ENCODE data around the gene SNED1.

Gene SNED1

GRCh38 chr2:240986787-240987411 is 11.5 kb upstream of the SNED1 start:
- Histone ChIP-seq H3K4me3 (replicated peaks; ENCODE audit: insufficient read depth, low read length) (no peak overlapping the region), H3K27me3 (ENCODE audit: insufficient read depth, poor library complexity, severe bottlenecking) (peaks cover 4% of the 10 kb centered on the region), H3K27ac (replicated peaks) (no peak overlapping the region)
- no peak for DNase-seq (ENCODE audit: low read depth in 1 of 2, low spot score in 1 of 2)
- TF ChIP-seq CTCF (IDR thresholded peaks at IDR 0.05; ENCODE audit: insufficient read depth, low read length) (no peak), POLR2AphosphoS5 (IDR thresholded peaks at IDR 0.05; ENCODE audit: low read depth) (no peak), SPI1 (IDR thresholded peaks at IDR 0.05; ENCODE audit: borderline replicate concordance, low read depth) (no peak), GABPA (IDR thresholded peaks at IDR 0.05; ENCODE audit: low read depth) (no peak), REST (IDR thresholded peaks at IDR 0.05; ENCODE audit: insufficient replicate concordance, low read depth) (no peak)

- no peak overlapping the region for H3K4me3 ChIP-seq (replicated peaks; ENCODE audit: insufficient read depth, low read length)
- TF ChIP-seq GABPA (IDR thresholded peaks at IDR 0.05; ENCODE audit: low read depth) (no peak), REST (IDR thresholded peaks at IDR 0.05; ENCODE audit: insufficient replicate concordance, low read depth) (no peak), SPI1 (IDR thresholded peaks at IDR 0.05; ENCODE audit: borderline replicate concordance, low read depth) (no peak), POLR2AphosphoS5 (IDR thresholded peaks at IDR 0.05; ENCODE audit: low read depth) (no peak), CTCF (IDR thresholded peaks at IDR 0.05; ENCODE audit: insufficient read depth, low read length) (no peak)
- no peak for DNase-seq (ENCODE audit: low read depth in 1 of 2, low spot score in 1 of 2)
- H3K27ac ChIP-seq (replicated peaks), result no peak overlapping the region
- peaks cover 4% of the 10 kb centered on the region for H3K27me3 ChIP-seq (ENCODE audit: insufficient read depth, poor library complexity, severe bottlenecking)
Observed at GRCh38 chr2:240987588-240987987, 10.8 kb upstream of the SNED1 start.

- no peak for DNase-seq (ENCODE audit: low read depth in 1 of 2, low spot score in 1 of 2)
- no peak for TF ChIP-seq POLR2AphosphoS5 (IDR thresholded peaks at IDR 0.05; ENCODE audit: low read depth)
- no peak for TF ChIP-seq REST (IDR thresholded peaks at IDR 0.05; ENCODE audit: insufficient replicate concordance, low read depth)
- no peak for TF ChIP-seq SPI1 (IDR thresholded peaks at IDR 0.05; ENCODE audit: borderline replicate concordance, low read depth)
- no peak for TF ChIP-seq GABPA (IDR thresholded peaks at IDR 0.05; ENCODE audit: low read depth)
- TF ChIP-seq CTCF (IDR thresholded peaks at IDR 0.05; ENCODE audit: insufficient read depth, low read length), result no peak
- H3K27ac ChIP-seq (replicated peaks), result no peak overlapping the region
Observed at GRCh38 chr2:240988146-240988545, 10.3 kb upstream of the SNED1 start.

More at GRCh38 chr2:240988146-240988545, 10.3 kb upstream of the SNED1 start:
- peaks cover under 1% of the 10 kb centered on the region for H3K27me3 ChIP-seq (ENCODE audit: insufficient read depth, poor library complexity, severe bottlenecking)
- H3K4me3 ChIP-seq (replicated peaks; ENCODE audit: insufficient read depth, low read length), result no peak overlapping the region
